CD4-positive, alpha-beta T cell treated with Interleukin-15 for 4 hours (primary cell): ENCODE data around the gene SMG6.
"Not testable (repeated sequence)": the region's sequence is repeated elsewhere in the genome, so short reads cannot be mapped to it uniquely, and the experiment has no call there.

Source experiments
- DNase-seq: peaks from one replicate; pipeline ENCODE4 v3.0.0-alpha.2; 2020; ENCODE audit warnings: low spot score

Gene SMG6

DNA sequence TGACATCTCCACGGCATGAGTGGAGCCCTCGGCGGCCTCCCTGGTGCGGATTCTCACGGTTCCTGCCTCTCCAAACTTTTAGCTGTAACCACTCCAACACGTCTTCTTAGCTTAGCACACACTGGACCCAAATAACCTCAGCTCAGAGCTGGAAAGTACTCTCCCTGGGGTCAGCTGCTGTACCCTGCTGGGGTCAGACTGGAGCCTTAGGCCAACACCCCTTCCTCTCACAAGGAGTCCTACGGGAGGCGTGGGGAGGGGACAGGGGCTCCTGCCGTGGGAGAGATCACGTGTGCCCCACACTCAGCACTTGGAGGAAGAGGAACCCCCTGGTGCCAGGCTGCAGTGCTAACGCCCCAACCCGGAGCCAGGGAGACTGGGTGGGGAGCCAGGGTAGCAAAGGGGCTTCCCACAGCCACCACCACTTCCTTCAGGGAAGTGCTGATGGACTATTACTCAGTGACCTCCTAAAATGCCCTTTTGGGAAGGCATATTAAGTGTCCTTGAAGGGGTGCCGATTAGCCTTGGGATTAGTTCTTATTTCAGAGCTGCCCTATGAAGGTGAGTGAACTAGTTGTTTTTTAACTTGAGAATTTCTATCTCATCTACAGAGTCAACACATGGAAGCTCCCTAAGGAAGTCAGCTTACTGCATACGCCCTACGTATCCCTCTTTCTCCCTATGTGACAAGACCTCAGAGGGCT is 124.6 kb downstream of the SMG6 start:
- DNase-seq = no peak

DNA sequence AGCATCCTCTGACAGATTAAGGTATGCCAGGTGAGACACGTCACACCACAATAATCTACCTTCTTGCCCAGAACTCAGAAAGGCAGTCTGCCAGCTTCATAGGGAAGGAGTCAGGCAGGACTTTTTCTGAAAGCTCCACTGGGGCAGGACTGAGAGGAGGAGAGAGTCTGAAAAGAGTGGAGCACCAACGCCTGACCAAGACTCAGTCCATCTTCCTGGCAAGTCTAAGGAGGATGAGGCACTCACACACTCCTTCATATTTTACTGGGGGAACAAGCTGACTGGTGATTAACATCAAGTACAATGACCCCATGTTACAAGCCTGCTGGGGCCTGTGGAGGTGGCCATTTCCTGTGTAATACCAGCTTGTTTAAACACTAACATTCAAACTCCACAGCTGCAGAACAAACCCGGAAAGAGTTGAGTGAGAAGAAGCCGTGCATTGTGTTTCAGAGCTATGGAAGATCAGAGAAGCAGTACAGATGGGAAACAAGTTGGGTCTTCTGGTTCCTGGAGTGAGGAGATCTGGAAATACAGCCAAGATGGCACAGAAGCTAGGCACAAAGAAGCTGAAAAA is 126.3 kb downstream of the SMG6 start:
- no peak for DNase-seq

DNA sequence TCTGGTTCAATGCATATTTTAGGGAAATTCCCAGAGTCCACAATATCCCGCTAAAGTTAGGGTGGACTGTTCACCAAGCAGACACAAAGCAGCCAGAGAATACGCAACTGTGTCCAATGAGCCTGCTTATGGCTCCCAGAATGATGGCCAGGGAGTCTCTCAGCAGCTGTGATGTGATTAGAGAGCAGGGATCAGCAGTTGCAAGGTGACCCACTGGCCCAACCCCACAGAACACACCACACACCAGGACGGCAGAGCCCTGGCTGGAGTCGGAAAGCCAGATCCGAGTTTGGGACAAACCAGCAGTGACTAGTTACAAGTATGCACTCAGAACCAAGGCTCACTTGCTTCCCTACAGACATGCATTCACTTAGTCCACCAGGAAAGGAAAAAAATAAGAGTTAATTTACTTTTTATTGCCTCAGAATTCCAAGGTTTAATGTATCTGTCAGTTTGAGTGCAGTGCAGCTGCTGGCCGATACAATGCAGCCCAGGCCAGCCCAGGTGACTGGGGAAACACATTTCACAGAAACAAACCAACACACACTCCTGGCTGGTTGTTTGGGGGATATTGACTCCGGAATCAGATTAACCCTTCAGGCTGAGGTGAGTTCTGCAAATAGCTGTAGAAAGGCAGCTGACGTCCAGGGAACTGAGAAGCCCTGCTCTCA is 127.0 kb downstream of the SMG6 start:
- no peak for DNase-seq

DNA sequence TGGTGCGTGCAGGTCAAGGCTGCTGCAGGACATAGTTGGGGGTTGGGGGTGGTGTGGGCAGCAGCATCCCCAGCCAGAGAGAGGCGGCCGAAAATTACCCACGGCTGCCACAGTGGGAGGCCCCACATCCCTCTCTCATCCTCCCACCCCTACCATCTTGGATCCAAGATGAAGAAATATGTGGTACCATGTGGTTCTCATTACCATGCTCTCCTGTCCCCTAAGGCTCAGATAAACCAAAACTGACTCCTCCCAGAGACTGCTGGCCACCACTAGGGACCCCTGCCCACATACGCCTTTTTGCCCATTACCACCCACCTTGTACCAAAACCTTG is 128.3 kb downstream of the SMG6 start:
- DNase-seq = no peak

DNA sequence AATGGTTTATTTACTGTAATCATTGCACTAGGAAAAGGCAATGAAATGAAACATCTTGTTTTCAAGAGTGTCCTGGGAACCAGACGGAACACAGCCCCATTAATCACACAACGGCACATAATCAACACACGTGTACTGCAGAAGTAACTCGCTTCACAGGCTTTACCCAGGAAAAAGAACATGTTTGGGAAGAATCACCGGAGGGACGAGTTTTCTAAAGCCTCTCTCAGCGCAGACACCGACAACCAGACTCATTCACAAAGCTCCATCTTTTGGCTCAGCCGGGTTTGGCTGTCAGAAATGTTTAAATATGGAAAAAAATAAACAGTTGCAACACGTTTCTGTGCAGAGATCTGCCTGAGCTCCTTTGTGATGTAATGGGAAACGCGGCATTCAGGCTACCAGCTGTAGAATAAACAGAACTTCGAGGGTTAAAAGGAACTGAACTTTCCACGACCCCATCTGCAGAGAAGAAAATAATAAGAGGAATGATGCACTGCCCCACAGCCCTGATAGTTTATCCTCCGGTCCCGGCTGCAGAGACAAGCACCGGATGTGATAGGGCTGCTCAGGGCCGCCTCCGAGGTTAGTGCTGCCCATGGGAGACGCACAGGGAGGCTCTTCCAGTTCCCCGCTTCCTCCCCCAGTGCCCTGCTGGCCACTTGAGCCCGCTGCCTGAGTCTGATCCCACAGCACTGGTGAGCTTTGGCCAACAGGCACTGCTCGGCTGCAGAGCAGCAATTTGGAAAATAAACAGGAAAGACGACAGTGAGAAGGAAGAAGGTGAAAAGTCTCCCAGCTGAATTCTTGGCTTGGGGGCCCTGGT is 128.9 kb downstream of the SMG6 start:
- no peak for DNase-seq

DNA sequence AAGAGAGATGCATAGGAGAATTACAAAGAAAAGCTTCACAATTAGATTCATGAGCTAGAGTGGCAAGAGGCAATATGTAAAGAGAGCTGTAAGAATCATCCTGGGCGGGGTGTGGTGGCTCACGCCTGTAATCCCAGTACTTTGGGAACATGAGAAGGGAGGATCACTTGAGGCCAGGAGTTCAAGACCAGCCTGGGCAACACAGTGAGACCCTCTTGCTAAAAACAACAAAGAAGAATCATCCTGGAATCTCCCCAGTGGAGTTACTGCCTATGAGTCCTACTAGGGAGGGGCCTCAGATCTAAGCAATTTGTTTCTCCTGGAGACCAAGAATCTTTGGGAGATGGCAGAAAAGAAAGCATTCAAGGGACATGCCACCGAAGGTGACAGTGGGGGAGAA is 129.6 kb downstream of the SMG6 start:
- DNase-seq = no peak

GRCh38 chr17:2172999-2173398 is 130.6 kb downstream of the SMG6 start:
- DNase-seq = no peak

DNA sequence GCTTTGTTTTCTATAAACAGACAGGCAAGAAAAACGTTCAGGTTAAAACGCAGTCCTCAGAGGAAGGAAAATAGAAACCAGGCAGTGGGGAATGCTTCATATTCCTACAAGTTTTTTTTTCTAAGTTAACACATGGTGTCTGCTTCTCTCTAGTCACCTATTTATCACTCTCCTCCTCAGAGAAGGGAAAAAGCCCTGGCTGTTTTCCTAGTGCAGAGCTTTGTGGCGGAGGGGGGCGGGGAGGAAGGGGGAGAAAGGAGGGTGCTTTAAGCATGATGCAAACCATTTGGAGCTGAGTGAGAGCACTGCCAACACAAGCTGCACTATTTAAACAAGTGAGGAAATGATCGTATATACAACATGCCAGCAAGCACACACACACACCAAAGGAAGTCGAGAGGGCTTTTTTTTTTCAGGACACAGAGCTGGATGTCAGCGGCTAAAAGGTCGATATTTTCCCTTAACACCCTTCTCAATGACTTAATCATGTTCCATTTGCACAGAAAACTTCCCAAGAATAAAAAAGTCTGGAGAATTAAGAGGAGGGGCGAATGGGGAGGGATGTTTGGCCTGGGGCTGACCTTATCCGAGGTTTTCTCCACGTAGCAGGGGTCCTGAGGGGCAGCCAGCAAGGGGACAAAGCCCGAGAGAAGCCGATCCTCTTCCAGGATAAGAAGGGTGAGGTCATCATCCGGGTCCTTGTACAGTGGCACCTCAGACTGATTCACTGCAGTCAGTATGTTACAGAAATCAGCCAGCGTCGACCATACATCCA is 131.3 kb downstream of the SMG6 start:
- no peak for DNase-seq

DNA sequence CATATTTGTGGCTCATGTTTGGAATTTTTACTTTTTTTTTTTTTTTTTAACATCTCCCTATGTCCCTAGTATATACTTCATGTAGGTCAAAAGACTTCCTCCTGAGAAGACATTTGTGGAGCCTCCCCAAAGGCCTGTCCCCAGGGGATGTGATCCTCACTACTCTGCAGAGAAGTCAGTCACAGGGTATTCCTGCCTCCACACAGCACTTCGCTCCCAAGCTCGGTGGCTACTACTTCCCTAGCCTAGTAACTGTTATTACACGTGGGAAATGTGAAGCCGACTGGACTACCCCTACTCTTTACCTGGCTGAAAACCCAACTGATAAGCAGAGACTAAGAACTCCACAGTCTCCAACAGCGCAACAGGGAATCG is 131.9 kb downstream of the SMG6 start:
- no peak for DNase-seq

- no peak for DNase-seq
Measured at GRCh38 chr17:2170023-2170422, 133.6 kb downstream of the SMG6 start.

DNA sequence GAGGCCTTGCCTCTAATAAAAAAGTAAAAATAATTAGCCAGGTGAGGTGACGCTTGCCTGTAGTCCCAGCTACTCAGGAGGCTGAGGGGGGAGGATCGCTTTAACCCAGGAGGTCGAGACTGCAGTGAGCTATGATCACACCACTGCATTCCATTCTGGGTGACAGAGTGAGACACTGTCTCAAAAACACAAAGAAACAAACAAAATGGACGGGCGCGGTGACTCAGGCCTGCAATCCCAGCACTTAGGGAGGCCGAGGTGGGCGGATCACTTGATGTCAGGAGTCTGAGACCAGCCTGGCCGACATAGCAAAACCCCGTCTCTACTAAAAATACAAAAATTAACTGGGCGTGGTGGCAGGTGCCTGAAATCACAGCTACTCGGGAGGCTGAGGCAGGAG is 137.9 kb downstream of the SMG6 start:
- not testable (repeated sequence) for DNase-seq

GRCh38 chr17:2158396-2158780 is 145.2 kb downstream of the SMG6 start:
- no peak for DNase-seq

- no peak for DNase-seq
Measured at GRCh38 chr17:2157675-2158395, 145.8 kb downstream of the SMG6 start.

- DNase-seq = no peak
Measured at GRCh38 chr17:2157081-2157480, 146.5 kb downstream of the SMG6 start.

GRCh38 chr17:2156666-2157065 is 146.9 kb downstream of the SMG6 start:
- DNase-seq = no peak

GRCh38 chr17:2155573-2155972 is 148.0 kb downstream of the SMG6 start:
- no peak for DNase-seq

DNA sequence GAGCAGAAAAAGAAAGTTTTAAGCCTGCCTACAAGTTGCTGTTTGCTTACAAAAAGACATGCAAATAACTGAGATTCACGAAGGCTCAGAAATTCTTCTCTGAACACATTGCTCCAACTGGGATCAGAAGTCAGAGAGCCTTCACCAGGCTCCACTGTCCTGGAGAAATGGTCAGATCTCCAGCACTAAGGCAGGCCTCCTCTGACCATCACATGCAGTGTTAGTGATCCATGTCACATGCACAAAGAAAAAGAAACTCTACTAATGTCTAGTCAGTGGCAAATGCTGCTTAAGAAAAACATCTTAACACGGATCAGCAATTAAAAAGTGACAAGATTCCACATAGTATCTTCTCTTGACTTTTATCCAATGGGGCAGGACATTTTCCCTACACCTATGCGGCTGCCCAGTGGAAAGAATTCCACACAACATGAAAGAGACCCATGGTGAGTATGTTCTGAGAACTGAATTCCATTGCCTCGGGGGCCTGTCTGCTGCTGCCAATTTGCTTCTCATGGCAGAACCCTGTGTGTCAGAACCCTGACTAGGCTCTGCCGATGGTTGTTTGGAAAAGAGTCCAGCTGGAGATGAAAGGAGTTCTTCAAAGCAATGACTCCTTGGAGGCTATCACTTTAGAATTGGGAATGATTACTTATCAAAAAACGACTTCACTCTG is 152.1 kb downstream of the SMG6 start:
- DNase-seq = no peak

- DNase-seq = no peak
Measured at GRCh38 chr17:2150806-2151205, 152.8 kb downstream of the SMG6 start.

DNA sequence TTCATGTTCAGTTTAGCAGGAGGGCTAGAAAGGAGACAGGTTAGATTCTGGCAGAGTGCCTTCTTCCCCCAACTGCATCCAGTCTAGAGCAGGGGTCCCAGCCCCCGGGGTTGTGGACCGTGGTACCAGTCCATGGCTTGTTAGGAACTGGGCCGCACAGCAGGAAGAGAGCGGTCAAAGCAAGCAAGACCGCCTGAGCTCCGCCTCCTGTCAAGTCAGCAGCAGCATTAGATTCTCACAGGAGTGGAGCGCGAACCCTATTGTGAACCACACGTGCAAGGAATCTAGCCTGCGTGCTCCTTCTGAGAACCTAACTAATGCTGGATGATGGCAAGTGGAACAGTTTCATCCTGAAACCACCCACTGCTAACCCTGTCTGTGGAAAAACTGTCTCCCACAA is 153.7 kb downstream of the SMG6 start:
- DNase-seq = no peak

- DNase-seq = no peak
Measured at GRCh38 chr17:2146132-2146871, 157.3 kb downstream of the SMG6 start.
